Hepatocyte (in vitro differentiated cells): Measurements from ENCODE around the gene TULP4. TPM values are rescaled to one million over a fixed set of nuclear protein-coding genes. Genes with fewer than 3 reads are reported as not detected.
"Not testable (repeated sequence)": the region's sequence is repeated elsewhere in the genome, so short reads cannot be mapped to it uniquely, and the experiment has no call there.

ENCODE experiments used
- DNase-seq: peaks from one replicate; pipeline ENCODE4 v3.0.0-alpha.2; 2016; ENCODE audit warnings: low spot score
- H2AFZ ChIP-seq: fragments of 200-600 bp; sonication (generic); 2 replicates; pipeline ENCODE4 v1.6.0; 2016; ENCODE audit warnings: antibody characterized with exemption, mild to moderate bottlenecking
- H3K27ac ChIP-seq: fragments of 200-600 bp; sonication (generic); 2 replicates; pipeline ENCODE4 v1.5.1; 2016; ENCODE audit warnings: mild to moderate bottlenecking
- H3K27me3 ChIP-seq: fragments of 200-600 bp; sonication (generic); 2 replicates; pipeline ENCODE4 v1.6.1; 2016
- H3K36me3 ChIP-seq: fragments of 200-600 bp; sonication (generic); replicated peaks from 2 replicates; pipeline ENCODE4 v1.5.1; 2016; ENCODE audit warnings: low read depth; ENCODE audit not compliant: insufficient read depth
- H3K4me1 ChIP-seq: fragments of 200-600 bp; sonication (generic); 2 replicates; pipeline ENCODE4 v1.5.1; 2016; ENCODE audit warnings: mild to moderate bottlenecking, moderate library complexity; ENCODE audit not compliant: insufficient read depth
- H3K4me2 ChIP-seq: fragments of 200-600 bp; sonication (generic); 2 replicates; pipeline ENCODE4 v1.6.0; 2016
- H3K4me3 ChIP-seq: fragments of 200-600 bp; sonication (generic); 2 replicates; pipeline ENCODE4 v1.5.1; 2016; ENCODE audit warnings: mild to moderate bottlenecking
- H3K79me2 ChIP-seq: fragments of 200-600 bp; sonication (generic); 2 replicates; pipeline ENCODE4 v1.6.0; 2017; ENCODE audit warnings: mild to moderate bottlenecking
- H3K9me2 ChIP-seq: fragments of 200-600 bp; sonication (generic); replicated peaks from 2 replicates; pipeline ENCODE4 v1.6.0; 2017; ENCODE audit warnings: mild to moderate bottlenecking; ENCODE audit not compliant: insufficient read depth
- H3K9me3 ChIP-seq: fragments of 200-600 bp; sonication (generic); 2 replicates; pipeline ENCODE4 v1.5.1; 2016; ENCODE audit warnings: low read depth, mild to moderate bottlenecking
- H4K20me1 ChIP-seq: fragments of 200-600 bp; sonication (generic); 2 replicates; pipeline ENCODE4 v1.6.0; 2016; ENCODE audit warnings: mild to moderate bottlenecking; ENCODE audit not compliant: insufficient read depth, poor library complexity, severe bottlenecking
- CTCF ChIP-seq: fragments of 200-600 bp; sonication (generic); IDR thresholded peaks from 2 replicates; pipeline ENCODE4 v1.5.1; 2016; ENCODE audit warnings: antibody characterized with exemption, mild to moderate bottlenecking; ENCODE audit not compliant: poor library complexity
- EZH2 ChIP-seq: fragments of 200-600 bp; sonication (generic); IDR thresholded peaks from 2 replicates; pipeline ENCODE4 v1.6.1; 2016; ENCODE audit warnings: antibody characterized with exemption, mild to moderate bottlenecking, borderline replicate concordance
- EZH2phosphoT487 ChIP-seq: fragments of 200-600 bp; sonication (generic); IDR thresholded peaks from one replicate; pipeline ENCODE4 v1.6.1; 2018; ENCODE audit warnings: antibody characterized with exemption, mild to moderate bottlenecking, low read depth, moderate library complexity; ENCODE audit not compliant: unreplicated experiment, severe bottlenecking
- WGBS: methylation state at CpG from one replicate; pipeline ENCODE4 v1.1.6; 2016; ENCODE audit warnings: low lambda C conversion rate; ENCODE audit errors: missing lambda C conversion rate; 5-methylcytosine and 5-hydroxymethylcytosine counted together
- polyA plus RNA-seq: library from polyadenylated mRNA; unstranded; fragments of >200 nt; fragmentation: Nextera tagmentation; extraction: Ambion mirVana; gene quantifications from 2 replicates; pipeline ENCODE4 v1.2.1, GENCODE V29; 2016
- total RNA-seq: library from RNA; depleted of rRNA; stranded (reverse); fragments of >200 nt; gene quantifications from 2 replicates; pipeline ENCODE4 v1.2.3, GENCODE V29; 2014

Gene TULP4
- total and polyA plus RNA-seq, 2 experiments from 2014 or later: 30.1 to 129 TPM

- no peaks in the 10 kb centered on the region for H3K79me2 ChIP-seq
- H3K4me3 ChIP-seq: no peak overlapping the region
- no peaks in the 10 kb centered on the region for H3K27me3 ChIP-seq
- peak overlapping the region; percentile 20 for H2AFZ ChIP-seq
- no peaks in the 10 kb centered on the region for H3K9me3 ChIP-seq
- TF ChIP-seq EZH2: no peak
- TF ChIP-seq CTCF: peak; percentile 64
- TF ChIP-seq EZH2phosphoT487: no peak
- H3K9me2 ChIP-seq: no peaks in the 10 kb centered on the region
- DNase-seq: peak; percentile 72
- no peaks in the 10 kb centered on the region for H4K20me1 ChIP-seq
- 11% methylated on average over 18 of the region's 18 CpGs for WGBS
- H3K4me2 ChIP-seq: peak overlapping the region; percentile 79
- no peaks in the 10 kb centered on the region for H3K36me3 ChIP-seq
- peak overlapping the region; percentile 3 for H3K27ac ChIP-seq
- H3K4me1 ChIP-seq: peaks cover 10% of the 10 kb centered on the region
Measured at GRCh38 chr6:158518191-158519127, 206.2 kb downstream of the TULP4 start.

GRCh38 chr6:158519300-158519699, 207.0 kb downstream of the TULP4 start:
- Histone ChIP-seq H3K27me3 (no peaks in the 10 kb centered on the region), H3K4me3 (no peak overlapping the region), H3K79me2 (no peaks in the 10 kb centered on the region), H3K27ac (no peak overlapping the region), H3K9me3 (no peaks in the 10 kb centered on the region), H3K9me2 (no peaks in the 10 kb centered on the region), H4K20me1 (no peaks in the 10 kb centered on the region), H2AFZ (no peak overlapping the region), H3K36me3 (no peaks in the 10 kb centered on the region), H3K4me2 (no peak overlapping the region), H3K4me1 (peaks cover 10% of the 10 kb centered on the region)
- TF ChIP-seq EZH2phosphoT487 (no peak), EZH2 (no peak), CTCF (no peak)
- DNase-seq: no peak
- WGBS: 64% methylated on average over 3 of the region's 3 CpGs

GRCh38 chr6:158519761-158520160, 207.5 kb downstream of the TULP4 start:
- H3K9me3 ChIP-seq: no peaks in the 10 kb centered on the region
- no peak overlapping the region for H3K4me3 ChIP-seq
- TF ChIP-seq CTCF (no peak), EZH2phosphoT487 (no peak), EZH2 (no peak)
- H3K4me1 ChIP-seq: peaks cover 10% of the 10 kb centered on the region
- no peak for DNase-seq
- whole genome bisulfite sequencing: 77% methylated on average over 4 of the region's 4 CpGs
- no peaks in the 10 kb centered on the region for H4K20me1 ChIP-seq
- no peak overlapping the region for H2AFZ ChIP-seq
- H3K4me2 ChIP-seq: no peak overlapping the region
- no peaks in the 10 kb centered on the region for H3K27me3 ChIP-seq
- H3K36me3 ChIP-seq: no peaks in the 10 kb centered on the region
- H3K79me2 ChIP-seq: no peaks in the 10 kb centered on the region
- H3K9me2 ChIP-seq: no peaks in the 10 kb centered on the region
- no peak overlapping the region for H3K27ac ChIP-seq

- WGBS: 91% methylated on average over 7 of the region's 7 CpGs
- H3K9me3 ChIP-seq, DNase-seq, H3K79me2 ChIP-seq, H3K27me3 ChIP-seq, H3K27ac ChIP-seq, H3K4me1 ChIP-seq, H3K4me2 ChIP-seq, H2AFZ ChIP-seq, H3K4me3 ChIP-seq, H4K20me1 ChIP-seq, H3K9me2 ChIP-seq, H3K36me3 ChIP-seq: not testable (repeated sequence)
Measured at GRCh38 chr6:158520975-158521374, 208.7 kb downstream of the TULP4 start.
